Right renal cortex interstitium (tissue), 3 donors: ENCODE measurements around the gene HEXIM2. TPM values are rescaled to one million over a fixed set of nuclear protein-coding genes. Genes with fewer than 3 reads are reported as not detected.
A peak's percentile ranks its signal among the peaks of the same experiment; 100 is the strongest.

Experiments used
- DNase-seq, 3 donors: peaks; one replicate each; pipeline ENCODE4 v3.0.0-alpha.2; 2013; ENCODE audit warnings: low read depth in 3 of 3, low spot score in 2 of 3
- polyA plus RNA-seq, 3 donors: library from polyadenylated mRNA; unstranded; fragments of 120-200 nt; gene quantifications; one replicate each; pipeline ENCODE4 v1.2.1, GENCODE V29; 2013; ENCODE audit not compliant: insufficient read length in 3 of 3

The HEXIM2 gene
- polyA plus RNA-seq, 3 donors, result 12.1 to 14.2 (median 12.7) TPM

GRCh38 chr17:45127548-45128300, 34.0 kb upstream of the HEXIM2 start:
- DNase-seq, result no peak

- no peak for DNase-seq
Measured at GRCh38 chr17:45128331-45128730, 33.3 kb upstream of the HEXIM2 start.

- DNase-seq, result no peak
Measured at GRCh38 chr17:45128989-45129388, 32.7 kb upstream of the HEXIM2 start.

- DNase-seq, result no peak
Measured at GRCh38 chr17:45129426-45129939, 32.2 kb upstream of the HEXIM2 start.

GRCh38 chr17:45129940-45130680, 31.6 kb upstream of the HEXIM2 start:
- DNase-seq, result no peak

- DNase-seq, result no peak
Measured at GRCh38 chr17:45130681-45131615, 30.7 kb upstream of the HEXIM2 start.

GRCh38 chr17:45131616-45132319, 29.9 kb upstream of the HEXIM2 start:
- no peak for DNase-seq

GRCh38 chr17:45132320-45132571, 29.4 kb upstream of the HEXIM2 start, which contains the start of gene PLCD3:
Gene PLCD3 (minus strand): TSS chr17:45132515. CDS start chr17:45132410, 105 bp downstream.
- no peak for DNase-seq

GRCh38 chr17:45132572-45133463, 28.9 kb upstream of the HEXIM2 start:
- peak in 1 of 3 donors; percentile 57 for DNase-seq

- peak; percentile 93 to 94 (median 93) for DNase-seq
Measured at GRCh38 chr17:45135192-45135977, 26.3 kb upstream of the HEXIM2 start, which contains the start of gene ACBD4. Gene ACBD4 (plus strand): TSS chr17:45135687. CDS start chr17:45136145, 458 bp downstream.

- DNase-seq, result no peak
Measured at GRCh38 chr17:45135978-45136791, 25.5 kb upstream of the HEXIM2 start.

- no peak for DNase-seq
Measured at GRCh38 chr17:45136846-45137560, 24.7 kb upstream of the HEXIM2 start.

- DNase-seq, result no peak
Measured at GRCh38 chr17:45137561-45138305, 23.9 kb upstream of the HEXIM2 start.

- no peak for DNase-seq
Measured at GRCh38 chr17:45138911-45139532, 22.7 kb upstream of the HEXIM2 start.

GRCh38 chr17:45139533-45139920, 22.1 kb upstream of the HEXIM2 start:
- DNase-seq, result no peak
